ENCODE measurements around the gene RNASE2. TPM values are rescaled to one million over a fixed set of nuclear protein-coding genes. Genes with fewer than 3 reads are reported as not detected.
"Not testable (repeated sequence)": the region's sequence is repeated elsewhere in the genome, so short reads cannot be mapped to it uniquely, and the experiment has no call there.

The RNASE2 gene
- polyA plus RNA-seq, 1 donor = 0.35 TPM

DNA sequence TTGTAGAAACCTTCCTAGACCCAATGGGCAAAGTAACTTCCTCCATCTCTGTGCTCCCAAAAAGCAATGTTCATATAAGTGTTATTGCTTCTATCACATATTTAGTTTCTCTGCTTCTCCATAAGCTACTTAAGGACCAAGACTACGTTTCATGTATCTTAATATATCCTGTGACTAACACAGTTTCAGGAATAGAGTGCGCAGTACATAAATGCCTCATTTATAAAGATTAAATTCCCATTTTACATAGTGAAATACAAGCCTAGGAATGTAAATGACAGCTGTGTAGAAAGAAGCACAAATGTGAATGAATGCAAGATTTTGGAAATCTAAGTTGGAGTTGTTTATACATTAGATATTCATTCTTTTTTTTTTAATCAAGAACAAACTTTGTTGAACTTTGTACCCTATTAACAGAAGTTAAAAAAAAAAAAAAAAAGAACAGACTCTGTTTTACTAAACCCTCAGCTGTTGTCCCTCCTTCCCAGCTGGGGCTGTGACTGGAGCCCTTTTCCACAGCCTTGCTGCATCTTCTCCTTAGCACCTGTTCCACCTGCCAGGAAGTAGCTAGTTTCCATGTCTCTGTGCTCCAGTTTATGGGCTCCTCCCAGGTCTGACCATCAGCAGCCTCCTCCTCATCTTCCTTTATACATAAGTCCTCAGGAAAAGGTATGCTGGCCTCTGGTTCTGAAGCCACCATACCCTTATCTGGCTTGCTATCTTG, 27.5 kb downstream of the RNASE2 start:
- DNase-seq = no peak

DNA sequence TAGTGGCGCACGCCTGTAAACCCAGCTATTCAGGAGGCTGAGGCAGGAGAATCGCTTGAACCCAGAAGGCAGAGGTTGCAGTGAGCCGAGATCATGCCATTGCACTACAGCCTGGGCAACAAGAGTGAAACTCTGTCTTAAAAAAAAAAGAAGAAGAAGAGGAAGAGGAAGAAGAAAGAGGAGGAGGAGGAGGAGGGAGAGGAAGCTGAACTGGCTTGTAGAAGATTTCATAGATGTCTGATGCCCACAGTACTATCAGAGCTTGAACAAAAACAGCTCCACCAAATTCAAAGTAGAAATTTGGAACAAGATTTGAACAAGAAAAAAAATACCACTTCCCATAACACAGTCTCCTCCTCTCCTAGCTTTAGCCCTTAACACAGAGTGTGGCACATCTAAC, 30.4 kb downstream of the RNASE2 start:
- DNase-seq = not testable (repeated sequence)

GRCh38 chr14:20986811-20987210, 31.5 kb downstream of the RNASE2 start:
- no peak for DNase-seq

GRCh38 chr14:20988717-20989470, 33.6 kb downstream of the RNASE2 start:
- no peak for DNase-seq

GRCh38 chr14:20989471-20989786, 34.1 kb downstream of the RNASE2 start:
- DNase-seq = no peak

- DNase-seq = peak; percentile 92
Measured at GRCh38 chr14:20989787-20990600, 34.7 kb downstream of the RNASE2 start, which contains the start of gene METTL17. METTL17 (plus strand) TSS chr14:20989980; CDS start chr14:20990003, 23 bp downstream.

- DNase-seq = no peak
Measured at GRCh38 chr14:20996521-20996920, 41.2 kb downstream of the RNASE2 start.

- DNase-seq = no peak
Measured at GRCh38 chr14:20997115-20997514, 41.8 kb downstream of the RNASE2 start.

GRCh38 chr14:20997564-20997963, 42.3 kb downstream of the RNASE2 start:
- DNase-seq = no peak

GRCh38 chr14:20998139-20998538, 42.9 kb downstream of the RNASE2 start:
- DNase-seq = no peak

GRCh38 chr14:20998674-20999366, 43.5 kb downstream of the RNASE2 start, which contains the start of gene SLC39A2:
SLC39A2 (plus strand) TSS chr14:20999293; CDS start chr14:20999447, 154 bp downstream.
- DNase-seq = no peak

- no peak for DNase-seq
Measured at GRCh38 chr14:20999591-20999990, 44.3 kb downstream of the RNASE2 start.

- DNase-seq = no peak
Measured at GRCh38 chr14:21001218-21001617, 45.9 kb downstream of the RNASE2 start.

GRCh38 chr14:21003788-21004346, 48.6 kb downstream of the RNASE2 start:
- DNase-seq = no peak

Other genes with a start within 250 kb of the RNASE2 start
- gene EDDM3A, start 209.6 kb upstream of the RNASE2 start, polyA plus RNA-seq (ENCODE audit: insufficient read length) = not detected
- not detected for gene EDDM3B, start 187.1 kb upstream of the RNASE2 start, polyA plus RNA-seq (ENCODE audit: insufficient read length)
- gene RNASE6, start 174.2 kb upstream of the RNASE2 start, polyA plus RNA-seq (ENCODE audit: insufficient read length) = 8.2 TPM
- gene RNASE1, start 152.6 kb upstream of the RNASE2 start, polyA plus RNA-seq (ENCODE audit: insufficient read length) = 192 TPM
- gene RNASE3, start 64.1 kb upstream of the RNASE2 start, polyA plus RNA-seq (ENCODE audit: insufficient read length) = 0.27 TPM
- gene METTL17, start 34.5 kb downstream of the RNASE2 start, polyA plus RNA-seq (ENCODE audit: insufficient read length) = 47.7 TPM
- gene SLC39A2, start 43.8 kb downstream of the RNASE2 start, polyA plus RNA-seq (ENCODE audit: insufficient read length) = not detected
- gene NDRG2, start 69.6 kb downstream of the RNASE2 start, polyA plus RNA-seq (ENCODE audit: insufficient read length) = 184 TPM
- 0.72 TPM for gene TPPP2, start 74.7 kb downstream of the RNASE2 start, polyA plus RNA-seq (ENCODE audit: insufficient read length)
- gene RNASE13, start 79.3 kb downstream of the RNASE2 start, polyA plus RNA-seq (ENCODE audit: insufficient read length) = 0.21 TPM
- gene RNASE7, start 86.9 kb downstream of the RNASE2 start, polyA plus RNA-seq (ENCODE audit: insufficient read length) = 0.14 TPM
- gene RNASE8, start 102.3 kb downstream of the RNASE2 start, polyA plus RNA-seq (ENCODE audit: insufficient read length) = not detected
- 65.6 TPM for gene ARHGEF40, start 114.8 kb downstream of the RNASE2 start, polyA plus RNA-seq (ENCODE audit: insufficient read length)
- 18.4 TPM for gene ZNF219, start 143.2 kb downstream of the RNASE2 start, polyA plus RNA-seq (ENCODE audit: insufficient read length)
- 0.62 TPM for gene TMEM253, start 145.6 kb downstream of the RNASE2 start, polyA plus RNA-seq (ENCODE audit: insufficient read length)
- gene OR5AU1, start 200.6 kb downstream of the RNASE2 start, polyA plus RNA-seq (ENCODE audit: insufficient read length) = 0.03 TPM